ENCODE data around the gene RCN1.

GRCh38 chr11:32073644-32074026 lies 17.2 kb upstream of the RCN1 start:
- TF ChIP-seq CTCF (IDR thresholded peaks at IDR 0.05; ENCODE audit: extremely low read depth in 1 of 2, insufficient read depth in 1 of 2, low read depth in 1 of 2, low read length in 2 of 2), result no peak
- no peak for TF ChIP-seq POLR2A (IDR thresholded peaks at IDR 0.05; ENCODE audit: low read depth, low read length)
- no peak for TF ChIP-seq POLR2AphosphoS5 (IDR thresholded peaks at IDR 0.05; ENCODE audit: insufficient read depth, low read depth, low read length)
- TF ChIP-seq GATA2 (IDR thresholded peaks at IDR 0.05; ENCODE audit: insufficient read depth, insufficient read length, low read depth, low read length), result no peak
- TF ChIP-seq EZH2 (IDR thresholded peaks at IDR 0.05; ENCODE audit: borderline replicate concordance, low read depth, low read length, severe bottlenecking), result no peak
- TF ChIP-seq FOS (IDR thresholded peaks at IDR 0.05; ENCODE audit: borderline replicate concordance, insufficient read depth, low read length), result no peak
- no peak for TF ChIP-seq MYC (IDR thresholded peaks at IDR 0.05; ENCODE audit: low read depth, low read length)
